ENCODE measurements around the gene ANKRD42. TPM values are rescaled to one million over a fixed set of nuclear protein-coding genes. Genes with fewer than 3 reads are reported as not detected.

The ANKRD42 gene
- polyA plus RNA-seq, 3 donors, result 4.3 to 6.2 (median 6.1) TPM

- H2AFZ ChIP-seq (ENCODE audit: insufficient read depth, low read depth, low read length, poor library complexity, severe bottlenecking), result no peak overlapping the region
- H3K4me1 Mint-ChIP-seq, result no peaks in the 10 kb centered on the region
- no peaks in the 10 kb centered on the region for H4K20me1 ChIP-seq (ENCODE audit: insufficient read depth, low read length)
- H3K9me3 ChIP-seq (replicated peaks in 1 of 2; ENCODE audit: control insufficient read depth in 1 of 2, insufficient read depth in 1 of 2, low read length in 2 of 2), result no peaks in the 10 kb centered on the region
- no peak for TF ChIP-seq CTCF (IDR thresholded peaks at IDR 0.05)
- no peaks in the 10 kb centered on the region for H3K4me1 ChIP-seq (ENCODE audit: control insufficient read depth in 1 of 2, insufficient read depth in 2 of 2, low read length in 2 of 2)
- H3K27me3 ChIP-seq (ENCODE audit: control insufficient read depth in 2 of 2, insufficient read depth in 2 of 2, low read length in 2 of 2), result no peaks in the 10 kb centered on the region
- no peak overlapping the region for H3K9ac ChIP-seq (ENCODE audit: insufficient read depth, low read length, poor library complexity, severe bottlenecking)
- H3K27ac Mint-ChIP-seq, result no peak overlapping the region
- H3K4me3 ChIP-seq (replicated peaks in 1 of 3; ENCODE audit: low read depth in 2 of 3, low read length in 3 of 3), result no peak overlapping the region
- no peaks in the 10 kb centered on the region for H3K79me2 ChIP-seq (ENCODE audit: insufficient read depth, low read length)
- peaks cover 2 to 11% (median 4%) of the 10 kb centered on the region in 3 donors for H3K27me3 Mint-ChIP-seq (ENCODE audit: low read depth in 3 of 3)
- H3K4me2 ChIP-seq (replicated peaks; ENCODE audit: extremely low read depth, low read length, poor library complexity, severe bottlenecking), result no peak overlapping the region
- no peak for DNase-seq
- H3K36me3 Mint-ChIP-seq, result no peaks in the 10 kb centered on the region
- 89% methylated on average over 3 of the region's 4 CpGs for WGBS (ENCODE audit: insufficient coverage)
- H3K9me3 Mint-ChIP-seq, result peaks cover 0 to 2% (median 0%) of the 10 kb centered on the region in 7 donors
- no peak overlapping the region for H3K4me3 Mint-ChIP-seq
- intact Hi-C loops (cut with micrococcal nuclease), result no loop called here
- H3K27ac ChIP-seq (ENCODE audit: low read depth in 1 of 2, low read length in 2 of 2), result no peak overlapping the region
- H3K36me3 ChIP-seq (replicated peaks in 1 of 2; ENCODE audit: control insufficient read depth in 1 of 2, insufficient read depth in 2 of 2, low read length in 2 of 2), result no peaks in the 10 kb centered on the region
Measured at GRCh38 chr11:83147895-83148294, 45.6 kb upstream of the ANKRD42 start.

- Histone ChIP-seq H4K20me1 (ENCODE audit: insufficient read depth, low read length) (no peaks in the 10 kb centered on the region), H3K79me2 (ENCODE audit: insufficient read depth, low read length) (peaks cover 2% of the 10 kb centered on the region), H3K36me3 (replicated peaks in 1 of 2; ENCODE audit: control insufficient read depth in 1 of 2, insufficient read depth in 2 of 2, low read length in 2 of 2) (no peaks in the 10 kb centered on the region), H3K9me3 (replicated peaks in 1 of 2; ENCODE audit: control insufficient read depth in 1 of 2, insufficient read depth in 1 of 2, low read length in 2 of 2) (no peaks in the 10 kb centered on the region), H3K27me3 (ENCODE audit: control insufficient read depth in 2 of 2, insufficient read depth in 2 of 2, low read length in 2 of 2) (no peaks in the 10 kb centered on the region), H3K4me1 (ENCODE audit: control insufficient read depth in 1 of 2, insufficient read depth in 2 of 2, low read length in 2 of 2) (peaks cover 2% of the 10 kb centered on the region in 2 donors), H3K9ac (ENCODE audit: insufficient read depth, low read length, poor library complexity, severe bottlenecking) (no peak overlapping the region), H2AFZ (ENCODE audit: insufficient read depth, low read depth, low read length, poor library complexity, severe bottlenecking) (no peak overlapping the region), H3K4me3 (replicated peaks in 1 of 3; ENCODE audit: low read depth in 2 of 3, low read length in 3 of 3) (no peak overlapping the region), H3K4me2 (replicated peaks; ENCODE audit: extremely low read depth, low read length, poor library complexity, severe bottlenecking) (no peak overlapping the region), H3K27ac (ENCODE audit: low read depth in 1 of 2, low read length in 2 of 2) (no peak overlapping the region)
- H3K4me1 Mint-ChIP-seq, result peaks cover 3% of the 10 kb centered on the region
- H3K27me3 Mint-ChIP-seq (ENCODE audit: low read depth in 3 of 3), result peaks cover 2 to 10% (median 5%) of the 10 kb centered on the region in 3 donors
- DNase-seq, result no peak
- H3K36me3 Mint-ChIP-seq, result no peaks in the 10 kb centered on the region
- no peak overlapping the region for H3K4me3 Mint-ChIP-seq
- WGBS (ENCODE audit: insufficient coverage), result no CpG with 5 or more reads among the region's 2 CpGs
- peaks cover 0 to 2% (median 0%) of the 10 kb centered on the region in 7 donors for H3K9me3 Mint-ChIP-seq
- H3K27ac Mint-ChIP-seq, result no peak overlapping the region
- no peak for TF ChIP-seq CTCF (IDR thresholded peaks at IDR 0.05)
- intact Hi-C loops (cut with micrococcal nuclease), result no loop called here
Measured at GRCh38 chr11:83150450-83150849, 43.1 kb upstream of the ANKRD42 start.

All from CD14-positive monocyte (primary cell).